ENCODE results near the gene TPP2.

GRCh38 chr13:102550507-102550906 is 46.3 kb upstream of the TPP2 start:
- TF ChIP-seq CTCF (IDR thresholded peaks at IDR 0.05; ENCODE audit: low read depth, low read length, missing input control) (no peak), RAD21 (IDR thresholded peaks at IDR 0.05) (no peak)

All from liver (tissue), 3 donors.